GM20000 (cell line): ENCODE measurements around the gene BOD1L1.
"Not testable (repeated sequence)": the region's sequence is repeated elsewhere in the genome, so short reads cannot be mapped to it uniquely, and the experiment has no call there.

ENCODE experiments used
- DNase-seq: peaks from one replicate; pipeline ENCODE4 v3.0.0; 2012; ENCODE audit warnings: low spot score
- CTCF ChIP-seq: IDR thresholded peaks from 2 replicates; pipeline ENCODE4 v1.5.1; 2012; ENCODE audit warnings: mild to moderate bottlenecking, control low read depth; ENCODE audit errors: extremely low read depth, missing control alignments

Gene BOD1L1

GRCh38 chr4:13577660-13578059 is 49.9 kb downstream of the BOD1L1 start:
- no peak for DNase-seq
- no peak for TF ChIP-seq CTCF

GRCh38 chr4:13570916-13571315 is 56.6 kb downstream of the BOD1L1 start:
- DNase-seq = no peak
- TF ChIP-seq CTCF = no peak

GRCh38 chr4:13567125-13567524 is 60.4 kb downstream of the BOD1L1 start:
- DNase-seq = no peak
- TF ChIP-seq CTCF = no peak

- DNase-seq = no peak
- TF ChIP-seq CTCF = no peak
These were observed 64.6 kb downstream of the BOD1L1 start for GRCh38 chr4:13562876-13563275.

GRCh38 chr4:13561673-13562072 is 65.9 kb downstream of the BOD1L1 start:
- no peak for TF ChIP-seq CTCF
- DNase-seq = no peak

GRCh38 chr4:13560111-13560510 is 67.4 kb downstream of the BOD1L1 start:
- DNase-seq = not testable (repeated sequence)

GRCh38 chr4:13559413-13559812 is 68.1 kb downstream of the BOD1L1 start:
- no peak for DNase-seq
- no peak for TF ChIP-seq CTCF

- no peak for TF ChIP-seq CTCF
- no peak for DNase-seq
These were observed 68.6 kb downstream of the BOD1L1 start for GRCh38 chr4:13558881-13559280.
